Aorta (tissue), 5 donors: ENCODE measurements around the gene PGAP3. TPM values are rescaled to one million over a fixed set of nuclear protein-coding genes. Genes with fewer than 3 reads are reported as not detected.

ENCODE experiments used
- ATAC-seq: fragments of 200-7000 bp; cut with Tn5 transposase; one replicate; pipeline ENCODE4 v1.9.1; 2022; ENCODE audit warnings: moderate library complexity; ENCODE audit not compliant: low FRiP score
- DNase-seq, 2 donors: peaks; one replicate each; pipeline ENCODE4 v3.0.0-alpha.2; 2020
- H3K27ac ChIP-seq, 2 donors: one replicate each; pipeline ENCODE4 v1.5.1; 2013; ENCODE audit warnings: low read length in 2 of 2, mild to moderate bottlenecking in 2 of 2, moderate library complexity in 2 of 2, control low read depth in 1 of 2, inconsistent platforms in 1 of 2, low read depth in 1 of 2
- H3K27me3 ChIP-seq, 2 donors: one replicate each; pipeline ENCODE4 v1.6.1; 2013; ENCODE audit warnings: control low read depth in 1 of 2, low read length in 1 of 2, mild to moderate bottlenecking in 1 of 2, moderate library complexity in 1 of 2; ENCODE audit not compliant: insufficient read depth in 2 of 2, control insufficient read depth in 1 of 2
- H3K36me3 ChIP-seq, 2 donors: one replicate each; pipeline ENCODE4 v1.6.1; 2013; ENCODE audit warnings: control low read depth in 1 of 2, low read length in 1 of 2, mild to moderate bottlenecking in 1 of 2; ENCODE audit not compliant: insufficient read depth in 2 of 2, control insufficient read depth in 1 of 2
- H3K4me1 ChIP-seq, 2 donors: one replicate each; pipeline ENCODE4 v1.6.1; 2013; ENCODE audit warnings: low read length in 2 of 2, control low read depth in 1 of 2, mild to moderate bottlenecking in 1 of 2, moderate library complexity in 1 of 2; ENCODE audit not compliant: insufficient read depth in 2 of 2, control insufficient read depth in 1 of 2
- H3K4me3 ChIP-seq, 2 donors: one replicate each; pipeline ENCODE4 v1.5.1; 2013; ENCODE audit warnings: low read length in 2 of 2, control low read depth in 1 of 2, mild to moderate bottlenecking in 1 of 2
- H3K9me3 ChIP-seq: one replicate; pipeline ENCODE4 v1.6.1; 2013; ENCODE audit warnings: mild to moderate bottlenecking, low read length; ENCODE audit not compliant: control insufficient read depth
- WGBS, 2 donors: extraction: QIAGEN DNeasy Blood & Tissue Kit; methylation state at CpG; one replicate each; pipeline ENCODE4 v1.1.7; 2013; 5-methylcytosine and 5-hydroxymethylcytosine counted together
- intact Hi-C, 2 donors: fragments of 100-400 bp; cut with DNase I; formaldehyde crosslinking; loops; one replicate each; pipeline versions ENCODE4 v1.14.2 to v1.15.0; 2022
- long read RNA-seq, 2 donors: library from polyadenylated mRNA; unstranded; transcript quantifications; one replicate each; pipeline ENCODE4 v2.0.0, GENCODE V29; 2020 to 2021
- polyA plus RNA-seq, 2 donors: library from polyadenylated mRNA; stranded (reverse); fragments of 200-250 nt; gene quantifications; one replicate each; pipeline ENCODE4 v1.2.3, GENCODE V29; 2013
- total RNA-seq, 2 donors: library from RNA; stranded (reverse); fragmentation: NEBNext Ultra II Directional; extraction: Animal tissue kit (Norgen Biotek cat#: 25700); gene quantifications; one replicate each; pipeline ENCODE4 v1.2.1, GENCODE V29; 2021
- donor health status: healthy with polysubstance abuse.
- donor health status: Bipolar disorder and iron deficiency.
- donor health status: DM: no; HTN: no; CAD: no.
- donor health status: DM: no; HTN: no; CAD: no.
- donor health status: DM: yes; HTN: yes; CAD: no.

Gene PGAP3
- total RNA-seq (10 to 100 TPM; 21.9 to 22.0 TPM), polyA plus RNA-seq (10 to 100 TPM; 13.3 to 25.5 TPM)
- long read RNA-seq, donor 1, transcript PGAP3-201 (8 exons, 2,737 nt): major isoform, 54 of 97 reads
- long read RNA-seq, donor 1, partial matches to known transcripts: 17 of 97 reads
- long read RNA-seq, donor 1, other reads (novel, unspliced or antisense): 18 of 97 reads
- long read RNA-seq, donor 2, transcript PGAP3-201 (8 exons, 2,737 nt): major isoform, 6 of 25 reads
- long read RNA-seq, donor 2, partial matches to known transcripts: 8 of 25 reads
- long read RNA-seq, donor 2, other reads (novel, unspliced or antisense): 11 of 25 reads

GRCh38 chr17:39687546-39688474 lies at the start of gene PGAP3:
TSS of gene PGAP3 (minus strand) at chr17:39688057. CDS start at chr17:39688014, 43 bp downstream.
- Histone ChIP-seq H3K27me3 (no peaks in the 10 kb centered on the region), H3K4me3 (peak within 1 kb of the TSS; percentile 17 to 65), H3K27ac (peak within 1 kb of the TSS in 1 of 2 donors; percentile 90), H3K9me3 (no peaks in the 10 kb centered on the region), H3K4me1 (peaks cover 0 to 1% of the 10 kb centered on the region in 2 donors), H3K36me3 (no peaks in the 10 kb centered on the region)
- 2% methylated on average over 45 of the region's 45 CpGs for WGBS, 2 donors
- ATAC-seq (peak; percentile 93), DNase-seq (peak; percentile 93 to 94)
- intact Hi-C loops: loop anchor here in 1 of 2 donors (1.0 kb wide), 1 partner anchor 11 kb away; no protein-coding TSS in a partner anchor

- Histone ChIP-seq H3K9me3 (no peaks in the 10 kb centered on the region), H3K27ac (no peak overlapping the region), H3K36me3 (no peaks in the 10 kb centered on the region), H3K4me3 (no peak overlapping the region), H3K27me3 (no peaks in the 10 kb centered on the region), H3K4me1 (no peaks in the 10 kb centered on the region)
- DNase-seq: no peak
- 63 to 65% methylated on average over 13 of the region's 13 CpGs for WGBS, 2 donors
- intact Hi-C loops: no loop called here
- ATAC-seq: no peak
Observed at GRCh38 chr17:39737206-39737759, 49.4 kb upstream of the PGAP3 start.

- DNase-seq (no peak), ATAC-seq (no peak)
- Histone ChIP-seq H3K27me3 (no peaks in the 10 kb centered on the region), H3K4me1 (no peaks in the 10 kb centered on the region), H3K4me3 (no peak overlapping the region), H3K27ac (no peak overlapping the region), H3K36me3 (no peaks in the 10 kb centered on the region), H3K9me3 (no peaks in the 10 kb centered on the region)
- intact Hi-C loops: no loop called here
- 85 to 89% methylated on average over 10 of the region's 10 CpGs for WGBS, 2 donors
Observed at GRCh38 chr17:39736319-39737165, 48.7 kb upstream of the PGAP3 start.

- intact Hi-C loops: no loop called here
- Histone ChIP-seq H3K4me1 (no peaks in the 10 kb centered on the region), H3K27ac (no peak overlapping the region), H3K4me3 (no peak overlapping the region), H3K9me3 (no peaks in the 10 kb centered on the region), H3K36me3 (no peaks in the 10 kb centered on the region), H3K27me3 (no peaks in the 10 kb centered on the region)
- ATAC-seq (no peak), DNase-seq (no peak)
- 82 to 84% methylated on average over 2 of the region's 2 CpGs for WGBS, 2 donors
Observed at GRCh38 chr17:39735882-39736281, 48.0 kb upstream of the PGAP3 start.

GRCh38 chr17:39732586-39732985 lies 44.7 kb upstream of the PGAP3 start:
- intact Hi-C loops: loop anchor here (5.0 kb wide), 3 partner anchors 55 to 110 kb away; partner anchors contain the start of gene STARD3 (in 1 of the 2)
- Histone ChIP-seq H3K36me3 (no peaks in the 10 kb centered on the region), H3K9me3 (no peaks in the 10 kb centered on the region), H3K27me3 (no peaks in the 10 kb centered on the region), H3K27ac (no peak overlapping the region), H3K4me1 (no peaks in the 10 kb centered on the region), H3K4me3 (no peak overlapping the region)
- DNase-seq: no peak
- no peak for ATAC-seq
- WGBS, 2 donors: 94 to 97% methylated on average over 3 of the region's 3 CpGs

- Histone ChIP-seq H3K36me3 (peaks cover 0 to 2% of the 10 kb centered on the region in 2 donors), H3K4me3 (peak within 1 kb of the TSS; percentile 34 to 66), H3K27ac (peak within 1 kb of the TSS in 1 of 2 donors; percentile 60), H3K4me1 (no peaks in the 10 kb centered on the region), H3K9me3 (no peaks in the 10 kb centered on the region), H3K27me3 (no peaks in the 10 kb centered on the region)
- intact Hi-C loops: loop anchor here (1.0 to 5.0 kb wide), 4 partner anchors 24 to 108 kb away; partner anchors contain the start of gene STARD3 (in 1 of the 2)
- ATAC-seq: peak; percentile 98
- WGBS, 2 donors: 1% methylated on average over 55 to 65 of the region's 65 CpGs
- peak; percentile 93 to 98 for DNase-seq
Observed at GRCh38 chr17:39730095-39730921, 42.5 kb upstream of the PGAP3 start, which contains the start of gene MIEN1. TSS of gene MIEN1 (minus strand) at chr17:39730532. CDS start at chr17:39730495, 37 bp downstream.

GRCh38 chr17:39729280-39729851 lies 41.5 kb upstream of the PGAP3 start:
- Histone ChIP-seq H3K9me3 (no peaks in the 10 kb centered on the region), H3K4me1 (no peaks in the 10 kb centered on the region), H3K27ac (no peak overlapping the region), H3K27me3 (no peaks in the 10 kb centered on the region), H3K4me3 (no peak overlapping the region), H3K36me3 (peaks cover 0 to 5% of the 10 kb centered on the region in 2 donors)
- 58 to 59% methylated on average over 6 of the region's 6 CpGs for WGBS, 2 donors
- peak in 1 of 2 donors; percentile 26 for DNase-seq
- ATAC-seq: no peak
- intact Hi-C loops: loop anchor here in 1 of 2 donors (5.0 to 10.0 kb wide), 3 partner anchors 55 to 92 kb away; partner anchors contain the start of genes PNMT, STARD3 and TCAP
